ENCODE results near the gene B4GALNT1.

- TF ChIP-seq REST (IDR thresholded peaks at IDR 0.05) (no peak), MAX (IDR thresholded peaks at IDR 0.05) (no peak), ZC3H11A (IDR thresholded peaks at IDR 0.05) (no peak)
Observed at GRCh38 chr12:57674691-57675090, 41.7 kb upstream of the B4GALNT1 start.

All from A549 (cell line).